ENCODE data around the gene TNS1. TPM values are rescaled to one million over a fixed set of nuclear protein-coding genes. Genes with fewer than 3 reads are reported as not detected.

The TNS1 gene
- polyA plus RNA-seq, 4 donors: 57.5 to 82.9 (median 63.6) TPM

DNA sequence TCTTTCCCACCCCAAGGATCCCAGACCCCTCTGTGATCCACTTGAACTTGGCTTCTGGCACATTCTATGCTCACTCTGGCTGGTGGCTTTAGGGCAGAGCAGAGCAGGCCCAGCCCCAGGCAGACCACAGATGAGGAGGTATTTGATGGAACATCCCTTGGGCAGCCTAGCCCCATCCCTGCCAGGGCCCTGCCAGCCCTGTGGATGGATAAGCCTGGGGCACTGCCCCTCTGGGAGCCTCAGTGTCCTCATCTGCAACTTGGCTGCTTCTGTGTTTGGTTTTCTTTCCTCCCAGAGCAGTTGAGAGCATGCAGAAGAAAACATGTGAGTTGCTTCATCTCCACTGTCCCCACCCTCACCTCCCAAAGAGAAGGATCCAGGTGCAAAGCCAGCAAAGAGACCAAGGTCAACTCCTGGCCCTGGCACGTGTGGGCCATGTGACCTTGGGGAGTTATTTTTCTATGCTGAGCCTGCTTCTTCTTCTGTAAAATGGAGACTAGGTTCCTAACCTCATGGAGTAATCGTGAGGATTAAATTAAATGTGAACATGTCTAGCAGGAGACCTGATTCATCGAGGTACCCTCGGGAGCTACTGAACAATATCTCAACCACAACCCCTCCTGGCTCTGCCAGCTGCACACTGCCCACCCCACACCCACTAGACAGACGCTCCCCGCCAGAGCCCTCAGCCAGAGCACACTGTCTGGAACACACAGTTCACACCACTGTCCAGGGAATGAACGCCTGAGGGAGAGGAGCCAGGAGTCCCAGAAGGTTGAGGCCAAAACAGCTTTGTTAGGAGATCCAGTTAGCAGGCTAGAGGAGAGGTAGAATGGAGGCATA, 14.6 kb upstream of the TNS1 start:
- no peak for DNase-seq (ENCODE audit: low read depth in 4 of 4, low spot score in 3 of 4)

DNA sequence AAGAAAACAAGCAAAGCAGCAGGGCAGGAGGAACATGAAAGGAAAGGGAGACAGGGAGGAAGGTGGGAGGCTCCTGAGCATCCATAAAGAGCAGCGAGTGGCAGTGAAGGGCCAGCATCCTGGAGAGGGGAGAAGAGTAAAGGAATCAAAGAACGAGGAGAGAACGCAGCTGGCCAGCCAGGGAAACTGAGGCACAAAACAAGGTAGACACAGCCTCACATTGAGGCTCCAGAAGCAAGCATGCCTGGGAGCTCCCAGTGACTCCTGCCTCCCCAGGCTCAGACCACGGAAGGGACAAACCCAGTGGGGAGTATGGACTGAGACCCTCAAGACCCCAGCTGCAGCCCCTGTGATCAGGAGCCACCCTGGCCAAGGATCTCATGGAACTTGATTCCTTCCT, 14.0 kb upstream of the TNS1 start:
- DNase-seq (ENCODE audit: low read depth in 4 of 4, low spot score in 3 of 4): no peak

DNA sequence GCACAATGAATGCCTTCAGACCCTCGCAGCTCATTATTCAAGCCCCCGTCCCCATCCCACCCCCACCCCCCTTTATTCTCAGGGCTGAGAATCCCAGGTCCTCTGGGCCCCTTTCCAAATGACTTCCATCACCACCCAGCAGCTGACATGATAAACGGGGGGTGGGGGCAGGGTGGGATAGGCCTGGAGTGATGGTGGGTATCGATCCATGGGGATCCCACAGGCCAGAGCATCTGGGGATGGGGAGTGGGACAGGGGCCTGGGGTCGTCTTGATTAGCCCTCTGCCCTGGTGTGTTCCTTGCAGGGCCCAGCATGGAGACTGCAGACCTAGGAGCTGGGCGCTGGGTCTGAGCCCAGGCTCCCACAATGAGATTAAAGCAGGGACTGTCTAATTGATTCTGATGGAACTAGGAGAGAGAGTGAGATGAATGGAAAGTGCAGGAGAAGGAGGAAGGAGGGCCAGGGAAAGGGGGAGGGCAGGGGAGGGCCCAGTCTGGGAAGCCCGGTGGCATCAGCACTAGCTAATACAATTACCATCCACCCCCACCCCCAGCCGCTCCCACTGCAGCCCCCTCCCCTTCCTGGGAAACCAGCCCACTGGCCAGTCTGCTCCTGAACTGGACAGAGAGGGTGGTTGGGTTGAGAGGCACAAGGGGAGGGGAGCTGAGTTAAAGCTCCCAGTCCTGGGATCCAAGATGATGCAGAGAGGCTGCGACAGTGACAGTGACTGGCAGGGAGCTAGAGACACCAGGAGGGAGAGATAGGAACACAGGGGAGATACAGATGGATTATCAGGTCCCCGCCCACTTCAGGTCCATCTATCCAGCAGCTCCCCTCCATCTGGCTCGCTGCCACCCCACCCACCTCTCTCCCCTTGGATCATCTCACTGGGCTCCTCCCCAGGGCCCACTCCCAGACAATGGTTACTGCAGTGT, 13.1 kb upstream of the TNS1 start:
- DNase-seq (ENCODE audit: low read depth in 4 of 4, low spot score in 3 of 4): no peak

- no peak for DNase-seq (ENCODE audit: low read depth in 4 of 4, low spot score in 3 of 4)
Measured at GRCh38 chr2:218014706-218015585, 12.2 kb upstream of the TNS1 start.

- no peak for DNase-seq (ENCODE audit: low read depth in 4 of 4, low spot score in 3 of 4)
Measured at GRCh38 chr2:218013289-218013688, 10.5 kb upstream of the TNS1 start.

DNA sequence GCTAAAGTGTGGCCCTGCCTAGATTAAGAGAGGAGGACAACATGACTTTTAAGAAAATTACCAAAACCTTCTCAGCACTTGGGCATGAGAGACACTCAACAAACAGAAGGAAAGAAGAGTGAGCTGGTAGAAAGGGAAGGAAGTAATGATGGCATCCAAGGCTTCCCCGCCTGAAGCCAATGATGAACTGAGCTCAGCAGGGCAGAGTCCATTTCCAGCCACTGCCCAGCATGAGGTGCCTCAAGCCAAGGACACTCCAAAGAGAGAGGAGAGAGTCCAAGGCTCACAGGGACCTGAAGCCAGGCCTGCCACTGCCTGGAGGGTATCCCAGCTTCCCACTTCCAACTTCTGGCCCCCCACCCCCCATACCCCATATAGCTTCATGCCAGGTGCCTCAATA, 9.5 kb upstream of the TNS1 start:
- no peak for DNase-seq (ENCODE audit: low read depth in 4 of 4, low spot score in 3 of 4)

DNA sequence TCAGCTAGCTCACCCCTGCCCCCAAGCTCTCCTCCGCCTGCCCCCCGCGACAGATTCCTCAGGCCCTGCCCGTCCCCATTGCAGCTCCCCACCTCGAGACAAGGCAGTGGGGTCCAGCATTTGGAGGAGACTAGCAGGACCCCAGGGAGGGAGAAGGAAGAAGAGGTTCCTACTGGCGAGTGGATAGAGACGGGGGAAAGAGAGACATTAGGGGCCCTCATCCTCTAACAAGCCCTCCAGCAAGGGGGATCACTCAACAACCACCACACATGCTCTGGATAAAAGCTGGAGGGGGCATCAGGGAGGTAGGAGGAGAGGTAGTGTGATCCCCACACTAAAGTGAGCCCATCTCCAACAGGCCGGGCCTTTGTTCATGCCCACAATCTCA, 8.9 kb upstream of the TNS1 start:
- no peak for DNase-seq (ENCODE audit: low read depth in 4 of 4, low spot score in 3 of 4)

DNA sequence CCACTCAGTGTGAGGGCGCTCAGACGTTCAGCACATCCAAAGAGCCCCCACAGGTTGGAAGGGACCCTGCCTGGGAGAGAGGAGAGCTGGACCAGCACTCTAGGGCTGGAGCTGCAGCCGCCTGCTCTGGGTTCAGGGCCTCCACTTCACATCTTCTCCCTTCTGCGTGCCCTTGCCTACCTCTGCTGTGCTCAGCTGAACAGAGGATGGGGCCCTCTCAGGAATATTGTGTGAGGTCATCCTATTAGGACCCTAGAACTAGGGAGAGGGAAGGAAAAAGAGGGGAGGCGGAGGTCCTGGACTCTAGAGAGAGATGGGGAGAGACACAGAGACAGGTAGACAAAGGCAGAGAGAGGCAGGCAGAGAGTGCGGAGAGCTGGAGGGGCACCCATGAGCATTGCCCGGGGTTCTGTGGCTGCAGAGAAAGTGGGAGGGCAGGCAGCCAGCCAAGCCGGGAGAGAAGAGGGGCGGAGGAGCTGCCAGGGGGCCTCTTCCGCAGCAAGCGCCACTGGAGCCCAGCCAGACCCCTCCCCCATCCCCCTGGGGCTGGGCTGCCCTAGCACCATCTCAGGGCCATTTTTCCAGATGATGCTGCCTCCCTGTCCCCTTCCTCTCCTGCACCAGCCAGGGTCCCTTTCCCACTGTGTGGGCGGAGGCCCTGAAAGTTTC, 8.3 kb upstream of the TNS1 start:
- DNase-seq (ENCODE audit: low read depth in 4 of 4, low spot score in 3 of 4): no peak

DNA sequence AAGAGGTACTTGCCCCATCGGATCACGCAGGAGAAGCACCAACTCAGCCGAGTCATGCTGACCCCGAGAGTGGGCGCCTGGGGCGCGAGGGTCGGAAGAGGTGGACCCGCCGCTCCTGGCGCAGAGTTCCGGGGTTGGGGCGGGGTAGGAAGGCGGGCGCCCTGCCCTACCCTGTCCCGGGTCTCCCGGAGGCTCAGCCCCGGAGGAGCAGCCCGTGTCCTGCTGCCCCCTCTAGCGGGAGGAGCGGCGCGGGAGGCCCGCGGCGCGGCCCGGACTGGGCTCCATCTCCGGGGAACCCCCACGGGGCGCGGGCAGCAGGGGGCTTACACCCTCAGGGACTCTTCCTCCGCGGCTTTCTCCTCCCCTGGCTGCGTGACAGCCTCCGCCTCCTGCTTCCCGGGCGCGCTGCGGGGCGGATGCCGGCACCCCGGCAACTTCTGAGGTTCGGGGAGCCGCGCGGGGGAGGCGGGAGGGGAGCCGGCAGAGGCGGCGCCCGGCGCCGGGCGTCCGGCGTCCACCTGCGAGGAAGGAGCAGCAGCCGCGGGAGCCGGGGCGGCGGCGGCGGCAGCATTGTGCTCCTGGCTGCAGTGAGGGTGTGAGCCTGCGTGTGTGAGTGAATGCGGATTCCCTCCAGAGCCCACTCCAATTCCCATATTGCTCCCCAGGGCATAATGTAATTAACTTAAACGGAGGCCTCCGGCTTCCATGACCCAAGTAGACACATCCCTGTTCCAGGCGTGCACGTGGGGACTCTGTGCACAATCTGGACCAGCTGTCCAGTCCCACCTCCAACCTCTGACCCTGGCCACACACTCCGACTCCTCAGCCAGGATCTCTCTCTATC, 7.6 kb upstream of the TNS1 start:
- DNase-seq (ENCODE audit: low read depth in 4 of 4, low spot score in 3 of 4): no peak

DNA sequence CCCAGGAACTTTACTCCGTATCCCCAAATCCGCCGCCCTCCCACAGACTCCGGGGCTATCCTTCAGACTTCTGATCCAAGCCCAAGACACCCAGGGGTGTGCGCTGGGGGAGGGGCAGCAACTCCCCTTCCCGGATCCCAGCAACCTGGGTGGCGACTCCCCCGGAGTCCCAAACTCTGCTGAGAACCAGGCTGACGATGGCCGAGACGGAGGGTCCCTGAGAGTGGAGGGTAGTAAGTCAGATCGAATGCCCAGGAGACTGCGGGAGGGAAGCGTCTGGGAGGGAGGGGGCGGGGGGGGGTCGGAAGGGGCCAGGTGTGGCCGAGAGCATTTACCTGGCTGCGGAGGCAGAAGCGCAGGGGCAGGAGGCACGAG, 7.0 kb upstream of the TNS1 start:
- DNase-seq (ENCODE audit: low read depth in 4 of 4, low spot score in 3 of 4): no peak

DNA sequence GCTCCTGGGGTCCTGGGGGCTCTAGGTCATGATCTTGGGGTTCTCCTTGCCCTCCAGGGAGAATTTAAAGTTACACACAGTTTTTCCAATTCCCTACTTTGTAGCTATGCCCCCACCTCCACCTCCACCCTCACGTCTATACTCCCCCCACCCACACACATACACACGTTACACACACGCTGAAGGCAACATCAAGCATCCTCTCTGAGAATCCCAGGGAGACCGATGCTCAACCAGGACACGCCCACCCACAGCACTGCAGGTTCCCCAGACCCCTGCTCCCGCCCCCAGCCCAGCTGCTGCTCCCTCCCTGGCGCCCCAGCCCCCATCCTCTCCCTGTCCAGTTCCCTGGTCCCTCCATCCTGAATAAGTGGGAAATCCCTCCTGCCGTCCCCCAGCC, 6.4 kb upstream of the TNS1 start:
- DNase-seq (ENCODE audit: low read depth in 4 of 4, low spot score in 3 of 4): no peak

DNA sequence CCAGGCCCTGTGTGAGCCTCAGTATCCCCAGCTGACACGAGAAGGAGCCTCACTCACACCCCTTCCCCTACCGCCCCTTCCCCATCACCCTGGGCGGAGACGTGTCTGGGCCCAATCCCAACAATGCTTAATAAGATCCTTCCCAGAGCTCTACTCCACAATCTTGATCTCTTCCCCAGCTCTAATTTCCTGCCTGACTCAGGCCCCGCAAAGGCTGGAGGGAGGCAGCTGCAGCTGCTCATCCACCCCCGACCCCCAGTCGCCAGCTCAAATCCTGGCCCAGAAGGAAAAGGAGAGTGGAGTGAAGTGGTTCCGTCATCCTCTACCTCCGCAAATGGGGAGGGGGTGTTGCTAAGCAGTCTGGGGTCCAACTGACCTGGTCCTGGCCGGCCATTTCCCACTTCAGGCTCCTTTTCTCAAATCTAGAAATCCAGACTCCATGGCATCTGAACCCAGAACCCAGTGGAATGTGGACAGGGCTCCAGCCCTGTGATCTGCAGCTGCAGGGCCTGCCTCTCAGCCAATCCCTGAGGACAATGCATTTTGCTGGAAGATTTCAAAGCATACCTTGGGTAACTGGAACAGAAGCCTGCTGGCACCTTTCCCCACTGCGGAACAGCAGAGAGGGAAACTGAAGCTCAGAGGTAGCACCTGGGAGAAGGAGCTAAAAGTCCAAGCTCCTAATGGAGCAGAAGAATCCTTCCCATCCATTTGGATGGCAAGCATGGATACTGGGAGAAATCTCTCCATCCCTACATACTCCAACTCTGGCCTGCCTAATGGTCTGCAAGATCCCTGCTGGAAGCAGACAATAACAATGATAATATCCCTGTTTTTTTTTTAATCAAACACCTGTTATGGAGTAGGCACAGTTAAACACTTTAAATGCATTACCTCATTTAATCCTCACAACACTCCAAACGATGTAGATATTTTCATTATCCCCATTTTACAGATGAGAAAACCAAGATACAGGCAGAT, 5.6 kb upstream of the TNS1 start:
- no peak for DNase-seq (ENCODE audit: low read depth in 4 of 4, low spot score in 3 of 4)

DNA sequence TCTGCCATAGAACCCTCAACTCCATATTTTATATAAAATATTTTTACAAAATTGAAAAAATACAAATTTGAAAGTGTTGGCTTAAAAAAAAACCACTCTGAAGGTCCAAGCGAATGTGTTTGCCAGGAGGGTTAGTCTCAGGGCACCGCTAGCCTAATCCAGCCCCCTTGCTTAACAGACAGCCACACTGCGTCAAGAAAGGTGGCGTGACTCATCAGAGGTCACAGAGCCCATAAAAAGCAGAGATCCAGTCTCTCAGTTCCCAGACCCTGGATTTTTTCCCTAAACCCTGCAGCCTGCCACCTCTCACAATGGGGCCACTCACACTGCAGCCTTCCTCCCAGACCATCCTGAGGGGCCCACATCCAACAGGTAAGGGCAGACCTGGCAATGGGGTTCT, 3.9 kb upstream of the TNS1 start:
- DNase-seq (ENCODE audit: low read depth in 4 of 4, low spot score in 3 of 4): no peak

DNA sequence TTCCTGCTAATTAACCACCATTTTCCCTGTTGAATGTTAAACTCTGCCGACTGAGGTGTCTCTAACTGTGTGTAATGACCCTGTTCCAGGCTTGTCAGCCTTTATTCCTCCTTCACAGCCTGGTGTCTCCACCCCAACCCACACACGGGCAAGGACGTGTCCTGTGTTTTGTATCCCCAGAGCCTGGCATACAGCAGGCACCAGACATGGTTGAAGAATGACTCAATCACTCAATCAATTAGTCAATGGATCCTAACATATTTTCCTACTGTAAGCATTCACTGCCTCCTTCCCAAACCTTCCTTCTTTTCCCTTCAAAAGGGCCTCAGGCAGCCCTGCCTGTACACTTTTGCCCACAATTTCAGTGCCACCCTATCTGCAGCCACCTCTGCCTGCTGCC, 2.7 kb upstream of the TNS1 start:
- no peak for DNase-seq (ENCODE audit: low read depth in 4 of 4, low spot score in 3 of 4)

DNA sequence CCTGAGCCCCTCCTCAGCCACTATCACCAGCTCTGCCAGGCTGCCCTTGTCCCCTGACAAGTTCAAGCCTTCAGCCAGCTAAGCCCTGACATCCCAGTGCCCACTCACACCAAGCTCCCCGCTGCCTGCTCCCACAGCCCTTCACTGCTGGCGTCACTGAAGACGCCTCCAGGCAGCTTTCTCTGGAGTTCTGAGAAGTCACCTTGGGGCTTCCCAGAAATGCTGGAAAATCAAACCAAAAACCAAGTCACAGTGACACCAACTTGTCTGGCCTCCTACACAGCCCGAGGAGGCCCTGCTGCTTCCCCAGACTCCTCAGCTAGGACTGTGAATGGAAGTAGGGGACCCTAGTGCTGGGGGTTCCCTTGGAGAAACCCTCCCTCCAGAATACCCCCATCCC, 2.2 kb upstream of the TNS1 start:
- DNase-seq (ENCODE audit: low read depth in 4 of 4, low spot score in 3 of 4): no peak

DNA sequence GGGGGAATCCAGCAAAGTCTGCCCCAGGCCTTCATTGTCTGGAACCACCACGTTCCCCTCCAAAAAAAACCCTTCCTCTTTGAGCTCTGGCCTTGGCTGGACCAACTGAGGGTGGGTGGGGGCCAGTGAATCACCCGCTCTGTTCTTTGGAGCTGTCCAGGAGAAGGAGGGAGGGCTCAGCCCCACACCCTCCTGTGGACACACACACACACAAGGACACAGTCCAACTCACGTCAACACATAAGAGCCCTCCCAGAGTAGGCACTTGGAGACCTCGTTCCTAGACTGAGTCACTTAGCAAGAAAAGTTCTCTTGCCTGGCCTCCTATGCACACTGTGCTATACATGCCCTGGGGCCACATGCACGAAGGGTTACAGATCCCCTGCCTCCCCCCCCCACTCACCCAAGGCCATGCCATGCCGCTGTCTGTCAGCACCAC, 1.2 kb upstream of the TNS1 start:
- DNase-seq (ENCODE audit: low read depth in 4 of 4, low spot score in 3 of 4): no peak

- no peak for DNase-seq (ENCODE audit: low read depth in 4 of 4, low spot score in 3 of 4)
Measured at GRCh38 chr2:218003281-218003944, 618 bp upstream of the TNS1 start.
